ENCODE results near the gene SF3B1. TPM values are rescaled to one million over a fixed set of nuclear protein-coding genes. Genes with fewer than 3 reads are reported as not detected.

Gene SF3B1
- total and polyA plus RNA-seq, 2 of the 13 experiments (the other 11 are each of a cell fraction or from before 2014, with no cell fraction given), result 387 to 750 TPM

DNA sequence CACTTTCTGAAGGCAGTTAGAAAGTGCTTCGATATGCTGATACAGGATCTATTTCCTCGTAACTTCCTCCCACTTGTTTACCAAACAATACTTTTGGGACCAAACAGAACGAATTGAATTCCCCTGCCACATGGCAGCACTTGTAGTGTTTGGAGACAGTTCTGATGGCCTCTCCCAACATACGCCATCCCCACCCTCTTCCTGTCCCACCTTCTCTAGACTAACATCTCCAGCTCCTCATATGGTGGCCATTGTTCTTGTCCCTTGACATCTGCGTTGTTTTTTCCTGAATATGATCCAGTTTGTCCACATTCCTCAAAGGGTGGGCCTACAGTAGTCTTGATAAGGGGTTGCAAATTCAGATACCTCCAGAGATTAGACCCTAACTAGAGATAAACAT lies 70.8 kb downstream of the SF3B1 start (continued):
- TF ChIP-seq, protein P1, sequence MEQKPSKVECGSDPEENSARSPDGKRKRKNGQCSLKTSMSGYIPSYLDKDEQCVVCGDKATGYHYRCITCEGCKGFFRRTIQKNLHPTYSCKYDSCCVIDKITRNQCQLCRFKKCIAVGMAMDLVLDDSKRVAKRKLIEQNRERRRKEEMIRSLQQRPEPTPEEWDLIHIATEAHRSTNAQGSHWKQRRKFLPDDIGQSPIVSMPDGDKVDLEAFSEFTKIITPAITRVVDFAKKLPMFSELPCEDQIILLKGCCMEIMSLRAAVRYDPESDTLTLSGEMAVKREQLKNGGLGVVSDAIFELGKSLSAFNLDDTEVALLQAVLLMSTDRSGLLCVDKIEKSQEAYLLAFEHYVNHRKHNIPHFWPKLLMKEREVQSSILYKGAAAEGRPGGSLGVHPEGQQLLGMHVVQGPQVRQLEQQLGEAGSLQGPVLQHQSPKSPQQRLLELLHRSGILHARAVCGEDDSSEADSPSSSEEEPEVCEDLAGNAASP (CRISPR knock-in tag; IDR thresholded peaks at IDR 0.05; ENCODE audit: borderline replicate concordance), result no peak
- TF ChIP-seq ATF4 (CRISPR knock-in tag; IDR thresholded peaks at IDR 0.05), result no peak
- no peak for TF ChIP-seq RBM22 (optimal IDR thresholded peaks at IDR 0.05; ENCODE audit: low read length)

- no peak overlapping the region for H3K9ac ChIP-seq (ENCODE audit: insufficient read depth, low read depth, low read length)
- DNase-seq (ENCODE audit: low spot score), result no peak
- intact Hi-C loops (cut with micrococcal nuclease; ENCODE audit: unreplicated experiment), result no loop called here
- in situ Hi-C loops (cut with HindIII; ENCODE audit: extremely low pct_ligation_motif_present, low pct_unique_long_range_greater_than_20kb), result loop anchor here (10.0 kb wide), 1 partner anchor 246 kb away; no protein-coding TSS in a partner anchor
- H3K27ac ChIP-seq (ENCODE audit: extremely low read length, insufficient read depth, low read length), result no peak overlapping the region
- ATAC-seq, result no peak
- H3K4me1 ChIP-seq (ENCODE audit: insufficient read depth, low read length), result no peaks in the 10 kb centered on the region
- ChIA-PET CTCF (ENCODE audit: low intra/inter-chr PET ratio, low total read pairs) (no interaction called here), POLR2A (no interaction called here)
- H3K36me3 ChIP-seq (replicated peaks in 1 of 2; ENCODE audit: control insufficient read depth in 1 of 2, insufficient read depth in 2 of 2, low read length in 2 of 2), result no peaks in the 10 kb centered on the region
- no peak overlapping the region for H2AFZ ChIP-seq (ENCODE audit: low read length)
- no peaks in the 10 kb centered on the region for H3K9me3 ChIP-seq (ENCODE audit: low read length)
- no peaks in the 10 kb centered on the region for H3K79me2 ChIP-seq (ENCODE audit: insufficient read depth, low read length)
- no TSS peak for BruUV-seq (replicated peaks)
- no peak overlapping the region for H3K4me2 ChIP-seq (ENCODE audit: low read depth, low read length)
- FAIRE-seq, result no peak
- H4K20me1 ChIP-seq (ENCODE audit: insufficient read depth, low read length), result no peaks in the 10 kb centered on the region
- no peak overlapping the region for H3K4me3 ChIP-seq (replicated peaks in 1 of 3; ENCODE audit: insufficient read depth in 1 of 3, low read depth in 2 of 3, low read length in 3 of 3)
- H3K27me3 ChIP-seq (ENCODE audit: control insufficient read depth in 1 of 2, insufficient read depth in 2 of 2, low read length in 2 of 2), result peaks cover 0 to 4% of the 10 kb centered on the region in 2 experiments; a peak in 1 of 5 replicates
- TF ChIP-seq BCL6 (CRISPR knock-in tag; IDR thresholded peaks at IDR 0.05) (no peak), ZNF138 (CRISPR knock-in tag; IDR thresholded peaks at IDR 0.05; ENCODE audit: low read depth) (no peak), CENPX (CRISPR knock-in tag; IDR thresholded peaks at IDR 0.05) (no peak), SAP130 (CRISPR knock-in tag; IDR thresholded peaks at IDR 0.05; ENCODE audit: low read depth) (no peak), CEBPB (IDR thresholded peaks at IDR 0.05; ENCODE audit: borderline replicate concordance, low read depth, low read length) (no peak), YEATS2 (CRISPR knock-in tag; IDR thresholded peaks at IDR 0.05; ENCODE audit: borderline replicate concordance) (no peak), CSRNP2 (CRISPR knock-in tag; conservative IDR thresholded peaks at IDR 0.05; ENCODE audit: low read depth) (no peak), ZBTB3 (CRISPR knock-in tag; IDR thresholded peaks at IDR 0.05; ENCODE audit: borderline replicate concordance, low read depth) (no peak), RFX3 (CRISPR knock-in tag; IDR thresholded peaks at IDR 0.05) (no peak), ATAD3A (CRISPR knock-in tag; IDR thresholded peaks at IDR 0.05) (no peak)
- TF ChIP-seq, protein P2, sequence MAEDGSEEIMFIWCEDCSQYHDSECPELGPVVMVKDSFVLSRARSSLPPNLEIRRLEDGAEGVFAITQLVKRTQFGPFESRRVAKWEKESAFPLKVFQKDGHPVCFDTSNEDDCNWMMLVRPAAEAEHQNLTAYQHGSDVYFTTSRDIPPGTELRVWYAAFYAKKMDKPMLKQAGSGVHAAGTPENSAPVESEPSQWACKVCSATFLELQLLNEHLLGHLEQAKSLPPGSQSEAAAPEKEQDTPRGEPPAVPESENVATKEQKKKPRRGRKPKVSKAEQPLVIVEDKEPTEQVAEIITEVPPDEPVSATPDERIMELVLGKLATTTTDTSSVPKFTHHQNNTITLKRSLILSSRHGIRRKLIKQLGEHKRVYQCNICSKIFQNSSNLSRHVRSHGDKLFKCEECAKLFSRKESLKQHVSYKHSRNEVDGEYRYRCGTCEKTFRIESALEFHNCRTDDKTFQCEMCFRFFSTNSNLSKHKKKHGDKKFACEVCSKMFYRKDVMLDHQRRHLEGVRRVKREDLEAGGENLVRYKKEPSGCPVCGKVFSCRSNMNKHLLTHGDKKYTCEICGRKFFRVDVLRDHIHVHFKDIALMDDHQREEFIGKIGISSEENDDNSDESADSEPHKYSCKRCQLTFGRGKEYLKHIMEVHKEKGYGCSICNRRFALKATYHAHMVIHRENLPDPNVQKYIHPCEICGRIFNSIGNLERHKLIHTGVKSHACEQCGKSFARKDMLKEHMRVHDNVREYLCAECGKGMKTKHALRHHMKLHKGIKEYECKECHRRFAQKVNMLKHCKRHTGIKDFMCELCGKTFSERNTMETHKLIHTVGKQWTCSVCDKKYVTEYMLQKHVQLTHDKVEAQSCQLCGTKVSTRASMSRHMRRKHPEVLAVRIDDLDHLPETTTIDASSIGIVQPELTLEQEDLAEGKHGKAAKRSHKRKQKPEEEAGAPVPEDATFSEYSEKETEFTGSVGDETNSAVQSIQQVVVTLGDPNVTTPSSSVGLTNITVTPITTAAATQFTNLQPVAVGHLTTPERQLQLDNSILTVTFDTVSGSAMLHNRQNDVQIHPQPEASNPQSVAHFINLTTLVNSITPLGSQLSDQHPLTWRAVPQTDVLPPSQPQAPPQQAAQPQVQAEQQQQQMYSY (CRISPR knock-in tag; IDR thresholded peaks at IDR 0.05), result no peak
- TF ChIP-seq, protein P3, sequence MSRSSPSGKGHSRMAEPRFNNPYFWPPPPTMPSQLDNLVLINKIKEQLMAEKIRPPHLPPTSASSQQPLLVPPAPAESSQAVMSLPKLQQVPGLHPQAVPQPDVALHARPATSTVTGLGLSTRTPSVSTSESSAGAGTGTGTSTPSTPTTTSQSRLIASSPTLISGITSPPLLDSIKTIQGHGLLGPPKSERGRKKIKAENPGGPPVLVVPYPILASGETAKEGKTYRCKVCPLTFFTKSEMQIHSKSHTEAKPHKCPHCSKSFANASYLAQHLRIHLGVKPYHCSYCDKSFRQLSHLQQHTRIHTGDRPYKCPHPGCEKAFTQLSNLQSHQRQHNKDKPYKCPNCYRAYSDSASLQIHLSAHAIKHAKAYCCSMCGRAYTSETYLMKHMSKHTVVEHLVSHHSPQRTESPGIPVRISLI (CRISPR knock-in tag; IDR thresholded peaks at IDR 0.05; ENCODE audit: borderline replicate concordance), result no peak
Measured at GRCh38 chr2:197360744-197361156, 74.1 kb downstream of the SF3B1 start.
